ENCODE data around the gene CACNG8. TPM values are rescaled to one million over a fixed set of nuclear protein-coding genes. Genes with fewer than 3 reads are reported as not detected.

Gene CACNG8
- 0.47 to 0.82 TPM (median 0.75 TPM) in 5 replicates for total RNA-seq (2022; extraction: Qiagen RNA extraction)

GRCh38 chr19:53962887-53963431 lies at the start of gene CACNG8:
CACNG8 (plus strand) TSS chr19:53962937.

GRCh38 chr19:53991224-53992113 lies 28.7 kb downstream of the CACNG8 start, which contains the start of gene CACNG6:
CACNG6 (plus strand) TSS chr19:53991637; CDS start chr19:53992878, 1,241 bp downstream.

Other genes starting within 250 kb of the CACNG8 start
- gene NLRP12, start 138.6 kb upstream of the CACNG8 start, total RNA-seq (2022; extraction: Qiagen RNA extraction): not detected in 5 replicates
- gene MYADM, start 95.1 kb upstream of the CACNG8 start, total RNA-seq (2022; extraction: Qiagen RNA extraction): 231 to 314 TPM (median 278 TPM) in 5 replicates
- 4.0 to 6.3 TPM (median 5.3 TPM) in 5 replicates for gene PRKCG, start 80.7 kb upstream of the CACNG8 start, total RNA-seq (2022; extraction: Qiagen RNA extraction)
- gene CACNG7, start 53.7 kb upstream of the CACNG8 start, total RNA-seq (2022; extraction: Qiagen RNA extraction): 5.7 to 8.7 TPM (median 8.1 TPM) in 5 replicates
- 10.3 to 12.7 TPM (median 11.0 TPM) in 5 replicates for gene CACNG6, start 28.7 kb downstream of the CACNG8 start, total RNA-seq (2022; extraction: Qiagen RNA extraction)
- 0.43 to 0.83 TPM (median 0.50 TPM) in 5 replicates for gene VSTM1, start 101.0 kb downstream of the CACNG8 start, total RNA-seq (2022; extraction: Qiagen RNA extraction)
- not detected in 5 replicates for gene TARM1, start 118.4 kb downstream of the CACNG8 start, total RNA-seq (2022; extraction: Qiagen RNA extraction)
- 0.18 to 0.42 TPM (median 0.33 TPM) in 5 replicates for gene OSCAR, start 137.9 kb downstream of the CACNG8 start, total RNA-seq (2022; extraction: Qiagen RNA extraction)
- 164 to 263 TPM (median 226 TPM) in 5 replicates for gene NDUFA3, start 139.9 kb downstream of the CACNG8 start, total RNA-seq (2022; extraction: Qiagen RNA extraction)
- 18.7 to 23.8 TPM (median 19.6 TPM) in 5 replicates for gene TFPT, start 152.7 kb downstream of the CACNG8 start, total RNA-seq (2022; extraction: Qiagen RNA extraction)
- gene PRPF31, start 152.8 kb downstream of the CACNG8 start, total RNA-seq (2022; extraction: Qiagen RNA extraction): 104 to 124 TPM (median 113 TPM) in 5 replicates
- 48.7 to 67.2 TPM (median 58.6 TPM) in 5 replicates for gene CNOT3, start 174.8 kb downstream of the CACNG8 start, total RNA-seq (2022; extraction: Qiagen RNA extraction)
- gene LENG1, start 196.8 kb downstream of the CACNG8 start, total RNA-seq (2022; extraction: Qiagen RNA extraction): 7.8 to 9.4 TPM (median 8.1 TPM) in 5 replicates
- gene TMC4, start 210.2 kb downstream of the CACNG8 start, total RNA-seq (2022; extraction: Qiagen RNA extraction): 0.69 to 1.3 TPM (median 1.1 TPM) in 5 replicates
- 114 to 154 TPM (median 150 TPM) in 5 replicates for gene MBOAT7, start 226.6 kb downstream of the CACNG8 start, total RNA-seq (2022; extraction: Qiagen RNA extraction)
- gene TSEN34, start 228.4 kb downstream of the CACNG8 start, total RNA-seq (2022; extraction: Qiagen RNA extraction): 81.8 to 130 TPM (median 123 TPM) in 5 replicates
- 2,105 to 2,627 TPM (median 2,279 TPM) in 5 replicates for gene RPS9, start 237.9 kb downstream of the CACNG8 start, total RNA-seq (2022; extraction: Qiagen RNA extraction)